Measurements from ENCODE around the gene NANOS2.

The NANOS2 gene

GRCh38 chr19:45890877-45891276, 23.7 kb downstream of the NANOS2 start:
- Histone ChIP-seq H2BK120ac (ENCODE audit: insufficient read depth, low read length, poor library complexity) (no peak overlapping the region), H3K4me3 (ENCODE audit: low read depth, low read length) (no peak overlapping the region), H3K79me1 (ENCODE audit: low read length) (peaks cover 11% of the 10 kb centered on the region), H4K8ac (ENCODE audit: low read depth, low read length) (no peak overlapping the region), H4K91ac (ENCODE audit: low read depth, low read length) (no peak overlapping the region), H3K36me3 (ENCODE audit: control insufficient read depth in 1 of 2, insufficient read depth in 2 of 2, low read length in 2 of 2) (peaks cover 20 to 28% of the 10 kb centered on the region in 2 experiments), H3K27me3 (ENCODE audit: insufficient read depth, low read length) (no peaks in the 10 kb centered on the region), H3K14ac (ENCODE audit: low read length) (no peak overlapping the region), H3K4me1 (ENCODE audit: control insufficient read depth in 1 of 2, insufficient read depth in 2 of 2, low read length in 2 of 2) (no peaks in the 10 kb centered on the region), H3K18ac (ENCODE audit: low read length) (no peak overlapping the region), H4K12ac (ENCODE audit: low read depth, low read length) (no peak overlapping the region), H3K79me2 (ENCODE audit: control insufficient read depth, insufficient read depth, low read length, poor library complexity) (no peaks in the 10 kb centered on the region), H3K9me3 (ENCODE audit: insufficient read depth, low read depth, low read length) (no peaks in the 10 kb centered on the region), H3K4ac (ENCODE audit: low read depth, low read length) (no peak overlapping the region), H2BK12ac (ENCODE audit: low read length) (no peak overlapping the region), H3K9ac (ENCODE audit: low read length) (no peak overlapping the region), H2BK5ac (ENCODE audit: low read depth, low read length, poor library complexity) (no peak overlapping the region), H2AK5ac (ENCODE audit: low read length) (no peak overlapping the region), H3K4me2 (ENCODE audit: low read length) (no peak overlapping the region), H2AFZ (ENCODE audit: insufficient read depth, low read length, poor library complexity) (no peak overlapping the region), H3K23ac (ENCODE audit: low read length) (no peak overlapping the region), H3K27ac (ENCODE audit: low read depth, low read length) (no peak overlapping the region)
- DNase-seq: no peak
- WGBS (ENCODE audit: extremely low coverage, insufficient coverage, insufficient read length): no CpG with 5 or more reads among the region's 17 CpGs

- Histone ChIP-seq H3K79me2 (ENCODE audit: control insufficient read depth, insufficient read depth, low read length, poor library complexity) (peaks cover 3% of the 10 kb centered on the region), H2BK120ac (ENCODE audit: insufficient read depth, low read length, poor library complexity) (no peak overlapping the region), H4K12ac (ENCODE audit: low read depth, low read length) (no peak overlapping the region), H3K4me1 (ENCODE audit: control insufficient read depth in 1 of 2, insufficient read depth in 2 of 2, low read length in 2 of 2) (peaks cover 5 to 6% of the 10 kb centered on the region in 2 experiments), H3K9me3 (ENCODE audit: insufficient read depth, low read depth, low read length) (peaks cover 3% of the 10 kb centered on the region), H3K79me1 (ENCODE audit: low read length) (peaks cover 16% of the 10 kb centered on the region), H2AK5ac (ENCODE audit: low read length) (no peak overlapping the region), H2BK12ac (ENCODE audit: low read length) (no peak overlapping the region), H3K4me3 (ENCODE audit: low read depth, low read length) (no peak overlapping the region), H3K27ac (ENCODE audit: low read depth, low read length) (no peak overlapping the region), H2BK5ac (ENCODE audit: low read depth, low read length, poor library complexity) (no peak overlapping the region), H3K9ac (ENCODE audit: low read length) (no peak overlapping the region), H3K27me3 (ENCODE audit: insufficient read depth, low read length) (no peaks in the 10 kb centered on the region), H3K14ac (ENCODE audit: low read length) (no peak overlapping the region), H3K36me3 (ENCODE audit: control insufficient read depth in 1 of 2, insufficient read depth in 2 of 2, low read length in 2 of 2) (peaks cover 14 to 20% of the 10 kb centered on the region in 2 experiments), H2AFZ (ENCODE audit: insufficient read depth, low read length, poor library complexity) (no peak overlapping the region), H4K8ac (ENCODE audit: low read depth, low read length) (no peak overlapping the region), H3K23ac (ENCODE audit: low read length) (no peak overlapping the region), H4K91ac (ENCODE audit: low read depth, low read length) (no peak overlapping the region), H3K4me2 (ENCODE audit: low read length) (no peak overlapping the region), H3K18ac (ENCODE audit: low read length) (no peak overlapping the region), H3K4ac (ENCODE audit: low read depth, low read length) (no peak overlapping the region)
- WGBS (ENCODE audit: extremely low coverage, insufficient coverage, insufficient read length): no CpG with 5 or more reads among the region's 6 CpGs
- DNase-seq: no peak
Measured at GRCh38 chr19:45889210-45889885, 25.2 kb downstream of the NANOS2 start.

GRCh38 chr19:45887200-45887710, 27.3 kb downstream of the NANOS2 start:
- no peak overlapping the region for H2AFZ ChIP-seq (ENCODE audit: insufficient read depth, low read length, poor library complexity)
- no CpG with 5 or more reads among the region's 10 CpGs for WGBS (ENCODE audit: extremely low coverage, insufficient coverage, insufficient read length)

GRCh38 chr19:45886427-45887199, 28.0 kb downstream of the NANOS2 start:
- Histone ChIP-seq H3K23ac (ENCODE audit: low read length) (no peak overlapping the region), H3K4ac (ENCODE audit: low read depth, low read length) (peak overlapping the region; percentile 42), H3K79me1 (ENCODE audit: low read length) (peaks cover 21% of the 10 kb centered on the region), H3K9ac (ENCODE audit: low read length) (peak overlapping the region; percentile 79), H3K14ac (ENCODE audit: low read length) (peak overlapping the region; percentile 48), H2AFZ (ENCODE audit: insufficient read depth, low read length, poor library complexity) (peak overlapping the region; percentile 42), H3K4me2 (ENCODE audit: low read length) (peak overlapping the region; percentile 92), H3K18ac (ENCODE audit: low read length) (peak overlapping the region; percentile 48), H3K36me3 (ENCODE audit: control insufficient read depth in 1 of 2, insufficient read depth in 2 of 2, low read length in 2 of 2) (peaks cover 21 to 25% of the 10 kb centered on the region in 2 experiments), H4K91ac (ENCODE audit: low read depth, low read length) (peak overlapping the region; percentile 78), H3K9me3 (ENCODE audit: insufficient read depth, low read depth, low read length) (peaks cover 3% of the 10 kb centered on the region), H3K4me1 (ENCODE audit: control insufficient read depth in 1 of 2, insufficient read depth in 2 of 2, low read length in 2 of 2) (peaks cover 15 to 21% of the 10 kb centered on the region in 2 experiments), H3K79me2 (ENCODE audit: control insufficient read depth, insufficient read depth, low read length, poor library complexity) (peaks cover 3% of the 10 kb centered on the region), H3K27ac (ENCODE audit: low read depth, low read length) (peak overlapping the region; percentile 80), H2AK5ac (ENCODE audit: low read length) (peak overlapping the region; percentile 3), H2BK120ac (ENCODE audit: insufficient read depth, low read length, poor library complexity) (peak overlapping the region; percentile 70), H3K27me3 (ENCODE audit: insufficient read depth, low read length) (no peaks in the 10 kb centered on the region), H2BK5ac (ENCODE audit: low read depth, low read length, poor library complexity) (peak overlapping the region; percentile 67), H4K8ac (ENCODE audit: low read depth, low read length) (peak overlapping the region; percentile 88), H2BK12ac (ENCODE audit: low read length) (no peak overlapping the region), H4K12ac (ENCODE audit: low read depth, low read length) (peak overlapping the region; percentile 87), H3K4me3 (ENCODE audit: low read depth, low read length) (peak overlapping the region; percentile 98)
- DNase-seq: peak; percentile 91 to 95
- no CpG with 5 or more reads among the region's 32 CpGs for WGBS (ENCODE audit: extremely low coverage, insufficient coverage, insufficient read length)

More at GRCh38 chr19:45887200-45887710, 27.3 kb downstream of the NANOS2 start:
- DNase-seq: peak in 1 of 2 donors; percentile 46
- Histone ChIP-seq H3K9me3 (ENCODE audit: insufficient read depth, low read depth, low read length) (peaks cover 3% of the 10 kb centered on the region), H3K18ac (ENCODE audit: low read length) (no peak overlapping the region), H3K4ac (ENCODE audit: low read depth, low read length) (peak overlapping the region; percentile 42), H2AK5ac (ENCODE audit: low read length) (peak overlapping the region; percentile 3), H4K91ac (ENCODE audit: low read depth, low read length) (peak overlapping the region; percentile 78), H3K23ac (ENCODE audit: low read length) (no peak overlapping the region), H3K4me2 (ENCODE audit: low read length) (peak overlapping the region; percentile 92), H3K4me1 (ENCODE audit: control insufficient read depth in 1 of 2, insufficient read depth in 2 of 2, low read length in 2 of 2) (peaks cover 12 to 18% of the 10 kb centered on the region in 2 experiments), H2BK12ac (ENCODE audit: low read length) (no peak overlapping the region), H3K79me2 (ENCODE audit: control insufficient read depth, insufficient read depth, low read length, poor library complexity) (peaks cover 3% of the 10 kb centered on the region), H4K8ac (ENCODE audit: low read depth, low read length) (peak overlapping the region; percentile 88), H3K27ac (ENCODE audit: low read depth, low read length) (peak overlapping the region; percentile 80), H3K36me3 (ENCODE audit: control insufficient read depth in 1 of 2, insufficient read depth in 2 of 2, low read length in 2 of 2) (peaks cover 21 to 26% of the 10 kb centered on the region in 2 experiments), H4K12ac (ENCODE audit: low read depth, low read length) (peak overlapping the region; percentile 87), H3K79me1 (ENCODE audit: low read length) (peaks cover 19% of the 10 kb centered on the region), H3K27me3 (ENCODE audit: insufficient read depth, low read length) (no peaks in the 10 kb centered on the region), H2BK5ac (ENCODE audit: low read depth, low read length, poor library complexity) (no peak overlapping the region), H2BK120ac (ENCODE audit: insufficient read depth, low read length, poor library complexity) (peak overlapping the region; percentile 70), H3K4me3 (ENCODE audit: low read depth, low read length) (peak overlapping the region; percentile 65), H3K9ac (ENCODE audit: low read length) (peak overlapping the region; percentile 79), H3K14ac (ENCODE audit: low read length) (peak overlapping the region; percentile 38)
